Measurements from ENCODE around the gene ANKRD34A. TPM values are rescaled to one million over a fixed set of nuclear protein-coding genes. Genes with fewer than 3 reads are reported as not detected.
"Not testable (repeated sequence)": the region's sequence is repeated elsewhere in the genome, so short reads cannot be mapped to it uniquely, and the experiment has no call there.

Gene ANKRD34A
- total and polyA plus RNA-seq, 2 of the 8 experiments (the other 6 are each of a cell fraction or from before 2014, with no cell fraction given): 0.15 to 0.20 TPM

- H2BK15ac ChIP-seq (ENCODE audit: low read length); H3K27ac ChIP-seq (ENCODE audit: low read depth, low read length); H3K14ac ChIP-seq (ENCODE audit: insufficient read length); H2BK5ac ChIP-seq (ENCODE audit: low read depth, low read length); H3K4me1 ChIP-seq (replicated peaks in 1 of 4; ENCODE audit: control insufficient read depth in 3 of 4, insufficient read depth in 4 of 4, low read length in 3 of 4); H2BK20ac ChIP-seq (ENCODE audit: low read length); H3K9me3 ChIP-seq (ENCODE audit: insufficient read depth in 2 of 2, low read depth in 1 of 2, low read length in 1 of 2); H3K9ac ChIP-seq (replicated peaks in 1 of 4; ENCODE audit: extremely low read depth in 1 of 4, low read depth in 3 of 4, low read length in 3 of 4); H2AK5ac ChIP-seq (ENCODE audit: low read depth, low read length); H3K18ac ChIP-seq (ENCODE audit: extremely low read depth, low read length); H3K23ac ChIP-seq (ENCODE audit: insufficient read length); H4K20me1 ChIP-seq (replicated peaks in 1 of 2; ENCODE audit: control insufficient read depth in 1 of 2, insufficient read depth in 2 of 2, low read length in 2 of 2); H2AFZ ChIP-seq (ENCODE audit: low read length); H3K4me3 ChIP-seq (ENCODE audit: extremely low read depth in 1 of 4, insufficient read depth in 2 of 4, low read depth in 3 of 4, low read length in 4 of 4); FAIRE-seq; H2BK12ac ChIP-seq (ENCODE audit: low read depth, low read length); H3K79me1 ChIP-seq (ENCODE audit: low read depth, low read length); H3K56ac ChIP-seq (replicated peaks; ENCODE audit: insufficient read length, low read depth, low read length); H4K8ac ChIP-seq (ENCODE audit: extremely low read depth, insufficient read depth, low read length); H4K5ac ChIP-seq (ENCODE audit: insufficient read length, low read depth, low read length); H3K4ac ChIP-seq (replicated peaks; ENCODE audit: insufficient read length, low read depth, low read length); CTCF ChIA-PET (ENCODE audit: partially characterized antibody); H3K27me3 ChIP-seq (replicated peaks in 1 of 4; ENCODE audit: control insufficient read depth in 3 of 4, extremely low read depth in 1 of 4, insufficient read depth in 3 of 4, low read length in 3 of 4); H3K79me2 ChIP-seq (ENCODE audit: control insufficient read depth in 1 of 2, insufficient read depth in 2 of 2, low read length in 2 of 2); H2BK120ac ChIP-seq (replicated peaks; ENCODE audit: low read depth, low read length); H4K91ac ChIP-seq (replicated peaks; ENCODE audit: insufficient read length, low read length); DNase-seq (ENCODE audit: low read depth in 1 of 2, low spot score in 2 of 2): not testable (repeated sequence)
- 84% methylated on average over 3 of the region's 4 CpGs; no CpG with 5 or more reads in 1 of the 2 experiments for WGBS, 2 experiments (ENCODE audit: extremely low coverage in 1 of 2, insufficient coverage in 1 of 2, insufficient read length in 1 of 2, insufficient replicate concordance in 2 of 2, low coverage in 1 of 2, low lambda C conversion rate in 2 of 2, missing lambda C conversion rate in 1 of 2)
- H3K23me2 ChIP-seq (ENCODE audit: low read depth, low read length): peaks cover 16% of the 10 kb centered on the region
- peaks cover 0 to 11% (median 4%) of the 10 kb centered on the region in 4 experiments; a peak in 2 of 8 replicates for H3K36me3 ChIP-seq (ENCODE audit: control insufficient read depth in 2 of 4, insufficient read depth in 4 of 4, low read length in 3 of 4)
- peak overlapping the region in 1 of 2 experiments; percentile 94; a peak in 1 of 4 replicates for H3K4me2 ChIP-seq (ENCODE audit: insufficient read depth in 1 of 2, low read depth in 2 of 2, low read length in 2 of 2)
- POLR2A ChIA-PET (ENCODE audit: partially characterized antibody): interaction anchor here (2.3 kb wide), 1 partner anchor 38 kb away, joined by 7 read pairs; the partner anchor contains the start of gene LIX1L
Observed at GRCh38 chr1:145920297-145920696, 44.1 kb downstream of the ANKRD34A start.

Measured in H1 (cell line).